Lower lobe of right lung (tissue), 2 donors: Measurements from ENCODE around the gene ADCY3. TPM values are rescaled to one million over a fixed set of nuclear protein-coding genes. Genes with fewer than 3 reads are reported as not detected.
A peak's percentile ranks its signal among the peaks of the same experiment; 100 is the strongest.

Experiments
- ATAC-seq, 2 donors: fragments of 200-7000 bp; cut with Tn5 transposase; one replicate each; pipeline ENCODE4 v1.9.1; 2020 to 2022; ENCODE audit warnings: mild to moderate bottlenecking in 2 of 2, moderate library complexity in 2 of 2
- DNase-seq: peaks from one replicate; pipeline ENCODE4 v3.0.0-alpha.2; 2020
- H3K27ac ChIP-seq: fragments of 200-600 bp; one replicate; pipeline ENCODE4 v1.8.0; 2022
- H3K27me3 ChIP-seq: fragments of 200-600 bp; one replicate; pipeline ENCODE4 v1.8.0; 2022; ENCODE audit warnings: low read depth
- H3K36me3 ChIP-seq: fragments of 200-600 bp; one replicate; pipeline ENCODE4 v1.8.0; 2022; ENCODE audit warnings: mild to moderate bottlenecking
- H3K4me1 ChIP-seq: fragments of 200-600 bp; one replicate; pipeline ENCODE4 v1.8.0; 2022
- H3K4me3 ChIP-seq: fragments of 200-600 bp; one replicate; pipeline ENCODE4 v1.8.0; 2022; ENCODE audit warnings: mild to moderate bottlenecking
- H3K9me3 ChIP-seq: fragments of 200-600 bp; one replicate; pipeline ENCODE4 v1.8.0; 2022
- intact Hi-C: fragments of 100-400 bp; cut with DNase I; formaldehyde crosslinking; loops from one replicate; pipeline ENCODE4 v1.11.0; 2022
- total RNA-seq: library from RNA; stranded (reverse); fragmentation: NEBNext Ultra II Directional; extraction: Animal tissue kit (Norgen Biotek cat#: 25700); gene quantifications from one replicate; pipeline ENCODE4 v1.2.1, GENCODE V29; 2021
- TF ChIP-seq, protein P1 (sequence below): fragments of 200-600 bp; IDR thresholded peaks from one replicate; pipeline ENCODE4 v1.8.0; 2022; ENCODE audit warnings: antibody characterized with exemption, mild to moderate bottlenecking
- donor health status: DM: no; HTN: yes; CAD: no; lungs with severe emphysema.

ADCY3 gene
- total RNA-seq, 1 donor from 2014 or later, result 36.1 TPM

- intact Hi-C loops, result no loop called here
- Histone ChIP-seq H3K4me1 (no peaks in the 10 kb centered on the region), H3K4me3 (no peak overlapping the region), H3K36me3 (peaks cover 15% of the 10 kb centered on the region), H3K9me3 (no peaks in the 10 kb centered on the region), H3K27me3 (no peaks in the 10 kb centered on the region), H3K27ac (no peak overlapping the region)
- TF ChIP-seq, protein P1, sequence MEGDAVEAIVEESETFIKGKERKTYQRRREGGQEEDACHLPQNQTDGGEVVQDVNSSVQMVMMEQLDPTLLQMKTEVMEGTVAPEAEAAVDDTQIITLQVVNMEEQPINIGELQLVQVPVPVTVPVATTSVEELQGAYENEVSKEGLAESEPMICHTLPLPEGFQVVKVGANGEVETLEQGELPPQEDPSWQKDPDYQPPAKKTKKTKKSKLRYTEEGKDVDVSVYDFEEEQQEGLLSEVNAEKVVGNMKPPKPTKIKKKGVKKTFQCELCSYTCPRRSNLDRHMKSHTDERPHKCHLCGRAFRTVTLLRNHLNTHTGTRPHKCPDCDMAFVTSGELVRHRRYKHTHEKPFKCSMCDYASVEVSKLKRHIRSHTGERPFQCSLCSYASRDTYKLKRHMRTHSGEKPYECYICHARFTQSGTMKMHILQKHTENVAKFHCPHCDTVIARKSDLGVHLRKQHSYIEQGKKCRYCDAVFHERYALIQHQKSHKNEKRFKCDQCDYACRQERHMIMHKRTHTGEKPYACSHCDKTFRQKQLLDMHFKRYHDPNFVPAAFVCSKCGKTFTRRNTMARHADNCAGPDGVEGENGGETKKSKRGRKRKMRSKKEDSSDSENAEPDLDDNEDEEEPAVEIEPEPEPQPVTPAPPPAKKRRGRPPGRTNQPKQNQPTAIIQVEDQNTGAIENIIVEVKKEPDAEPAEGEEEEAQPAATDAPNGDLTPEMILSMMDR, result no peak
- no peak for ATAC-seq
- DNase-seq, result no peak
Observed at GRCh38 chr2:24844023-24844685, 75.9 kb downstream of the ADCY3 start.

GRCh38 chr2:24843330-24843860 is 76.6 kb downstream of the ADCY3 start:
- Histone ChIP-seq H3K36me3 (peaks cover 15% of the 10 kb centered on the region), H3K4me3 (no peak overlapping the region), H3K27ac (no peak overlapping the region), H3K9me3 (no peaks in the 10 kb centered on the region), H3K4me1 (no peaks in the 10 kb centered on the region), H3K27me3 (no peaks in the 10 kb centered on the region)
- no peak for ATAC-seq
- no peak for DNase-seq
- TF ChIP-seq, protein P1, result no peak
- intact Hi-C loops, result no loop called here

GRCh38 chr2:24842081-24843050 is 77.7 kb downstream of the ADCY3 start:
- Histone ChIP-seq H3K4me1 (no peaks in the 10 kb centered on the region), H3K4me3 (no peak overlapping the region), H3K36me3 (peaks cover 19% of the 10 kb centered on the region), H3K27ac (no peak overlapping the region), H3K27me3 (no peaks in the 10 kb centered on the region), H3K9me3 (no peaks in the 10 kb centered on the region)
- intact Hi-C loops, result no loop called here
- no peak for ATAC-seq
- peak; percentile 18 for DNase-seq
- TF ChIP-seq, protein P1, result no peak

DNA sequence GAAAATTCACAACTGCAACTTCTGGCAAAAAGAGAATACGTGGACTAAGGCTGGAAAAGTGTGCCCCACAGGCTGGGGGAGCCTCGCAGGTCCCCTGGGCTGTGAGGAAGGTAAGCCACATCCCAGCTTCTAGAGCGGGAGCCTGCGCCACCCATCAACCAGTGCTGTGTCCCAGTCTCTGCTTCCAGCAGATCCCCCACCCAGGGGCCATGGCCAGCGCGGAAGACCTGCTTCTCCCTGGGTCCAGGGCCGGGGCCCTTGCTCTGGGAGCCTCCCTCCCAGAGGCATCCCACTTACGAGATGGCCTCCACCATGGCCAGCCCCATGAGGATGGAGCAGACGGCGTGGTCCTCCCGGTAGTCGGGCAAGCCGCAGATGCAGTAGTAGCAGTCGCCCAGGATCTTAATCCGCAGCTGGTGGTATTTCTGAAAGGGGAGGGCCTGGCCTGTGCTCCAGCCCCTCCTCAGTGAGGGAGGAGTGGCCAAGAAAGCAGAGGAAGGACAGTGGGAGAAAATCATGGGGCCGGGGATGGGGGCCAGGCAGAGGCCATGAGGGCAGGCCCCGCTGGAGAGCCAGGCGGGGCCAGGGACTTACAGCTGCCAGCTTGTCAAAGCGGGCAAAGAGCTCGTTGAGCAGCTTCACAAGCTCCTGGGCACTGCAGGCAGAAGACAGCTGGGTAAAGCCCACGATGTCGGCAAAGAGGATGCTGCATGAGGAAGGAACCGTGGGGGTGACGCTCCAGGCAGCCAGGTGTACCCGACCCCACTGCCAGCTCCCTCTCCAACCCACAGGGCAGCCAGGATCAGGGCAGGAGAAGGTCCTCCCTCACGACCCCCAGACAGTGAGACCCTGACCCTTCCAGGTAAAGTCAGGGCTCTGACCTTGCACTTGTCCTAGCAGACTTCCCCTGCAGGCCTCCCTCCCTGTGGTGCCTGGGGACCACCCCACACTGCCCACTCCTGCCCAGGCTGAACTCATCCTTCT is 78.8 kb downstream of the ADCY3 start:
- Histone ChIP-seq H3K36me3 (peaks cover 19% of the 10 kb centered on the region), H3K9me3 (no peaks in the 10 kb centered on the region), H3K27me3 (no peaks in the 10 kb centered on the region), H3K4me3 (no peak overlapping the region), H3K27ac (no peak overlapping the region), H3K4me1 (no peaks in the 10 kb centered on the region)
- ATAC-seq (no peak), DNase-seq (no peak)
- TF ChIP-seq, protein P1, result no peak
- intact Hi-C loops, result no loop called here
